ENCODE measurements around the gene PLEKHG4B. TPM values are rescaled to one million over a fixed set of nuclear protein-coding genes. Genes with fewer than 3 reads are reported as not detected.
"Not testable (repeated sequence)": the region's sequence is repeated elsewhere in the genome, so short reads cannot be mapped to it uniquely, and the experiment has no call there.

PLEKHG4B gene
- total RNA-seq, 1 experiment from 2014 or later: 0.28 TPM

- DNase-seq (ENCODE audit: low spot score): peak; percentile 42
- no peaks in the 10 kb centered on the region for H3K36me3 ChIP-seq (ENCODE audit: insufficient read depth, low read length, poor library complexity, severe bottlenecking)
- H3K9me3 ChIP-seq (ENCODE audit: low read depth, low read length, poor library complexity, severe bottlenecking): no peaks in the 10 kb centered on the region
- H3K4me1 ChIP-seq (ENCODE audit: insufficient read depth, low read length, poor library complexity, severe bottlenecking): no peaks in the 10 kb centered on the region
- intact Hi-C loops (cut with micrococcal nuclease; ENCODE audit: unreplicated experiment): no loop called here
- H3K4me3 ChIP-seq (ENCODE audit: low read depth, low read length, poor library complexity, severe bottlenecking): no peak overlapping the region
- CTCF ChIA-PET: no interaction called here
- no TSS peak for BruUV-seq (replicated peaks)
- no peak overlapping the region for H3K27ac ChIP-seq (ENCODE audit: low read depth, low read length, poor library complexity, severe bottlenecking)
- peaks cover 55% of the 10 kb centered on the region for H3K27me3 ChIP-seq (replicated peaks; ENCODE audit: insufficient read depth, low read depth, low read length, poor library complexity)
- TF ChIP-seq EZH2 (IDR thresholded peaks at IDR 0.05; ENCODE audit: borderline replicate concordance, low read depth, low read length, poor library complexity, severe bottlenecking) (no peak), CTCF (conservative IDR thresholded peaks at IDR 0.05; ENCODE audit: low read depth, low read length) (no peak)
- POLR2A ChIA-PET (ENCODE audit: low non-redundant PET): no interaction called here
Observed at GRCh38 chr5:56561-57290, 35.2 kb upstream of the PLEKHG4B start.

GRCh38 chr5:60250-60649 lies 31.7 kb upstream of the PLEKHG4B start:
- H3K27ac ChIP-seq (ENCODE audit: low read depth, low read length, poor library complexity, severe bottlenecking); intact Hi-C loops (cut with micrococcal nuclease; ENCODE audit: unreplicated experiment); CTCF ChIA-PET; POLR2A ChIA-PET (ENCODE audit: low non-redundant PET); BruUV-seq (replicated peaks); H3K4me3 ChIP-seq (ENCODE audit: low read depth, low read length, poor library complexity, severe bottlenecking); DNase-seq (ENCODE audit: low spot score); H3K9me3 ChIP-seq (ENCODE audit: low read depth, low read length, poor library complexity, severe bottlenecking); H3K36me3 ChIP-seq (ENCODE audit: insufficient read depth, low read length, poor library complexity, severe bottlenecking); H3K4me1 ChIP-seq (ENCODE audit: insufficient read depth, low read length, poor library complexity, severe bottlenecking): not testable (repeated sequence)
- peaks cover 22% of the 10 kb centered on the region for H3K27me3 ChIP-seq (replicated peaks; ENCODE audit: insufficient read depth, low read depth, low read length, poor library complexity)

GRCh38 chr5:70440-70839 lies 21.5 kb upstream of the PLEKHG4B start:
- no peak for DNase-seq (ENCODE audit: low spot score)
- Histone ChIP-seq H3K9me3 (ENCODE audit: low read depth, low read length, poor library complexity, severe bottlenecking) (no peaks in the 10 kb centered on the region), H3K27ac (ENCODE audit: low read depth, low read length, poor library complexity, severe bottlenecking) (no peak overlapping the region), H3K4me1 (ENCODE audit: insufficient read depth, low read length, poor library complexity, severe bottlenecking) (no peaks in the 10 kb centered on the region), H3K27me3 (replicated peaks; ENCODE audit: insufficient read depth, low read depth, low read length, poor library complexity) (peaks cover 40% of the 10 kb centered on the region), H3K4me3 (ENCODE audit: low read depth, low read length, poor library complexity, severe bottlenecking) (no peak overlapping the region), H3K36me3 (ENCODE audit: insufficient read depth, low read length, poor library complexity, severe bottlenecking) (no peaks in the 10 kb centered on the region)
- POLR2A ChIA-PET (ENCODE audit: low non-redundant PET): no interaction called here
- intact Hi-C loops (cut with micrococcal nuclease; ENCODE audit: unreplicated experiment): no loop called here
- no TSS peak for BruUV-seq (replicated peaks)
- CTCF ChIA-PET: no interaction called here
- TF ChIP-seq EZH2 (IDR thresholded peaks at IDR 0.05; ENCODE audit: borderline replicate concordance, low read depth, low read length, poor library complexity, severe bottlenecking) (no peak), CTCF (conservative IDR thresholded peaks at IDR 0.05; ENCODE audit: low read depth, low read length) (no peak)

GRCh38 chr5:72316-73180 lies 19.4 kb upstream of the PLEKHG4B start:
- H3K9me3 ChIP-seq (ENCODE audit: low read depth, low read length, poor library complexity, severe bottlenecking); H3K36me3 ChIP-seq (ENCODE audit: insufficient read depth, low read length, poor library complexity, severe bottlenecking); H3K4me1 ChIP-seq (ENCODE audit: insufficient read depth, low read length, poor library complexity, severe bottlenecking); DNase-seq (ENCODE audit: low spot score); POLR2A ChIA-PET (ENCODE audit: low non-redundant PET); H3K4me3 ChIP-seq (ENCODE audit: low read depth, low read length, poor library complexity, severe bottlenecking); BruUV-seq (replicated peaks); intact Hi-C loops (cut with micrococcal nuclease; ENCODE audit: unreplicated experiment); H3K27ac ChIP-seq (ENCODE audit: low read depth, low read length, poor library complexity, severe bottlenecking); CTCF ChIA-PET: not testable (repeated sequence)
- peaks cover 49% of the 10 kb centered on the region for H3K27me3 ChIP-seq (replicated peaks; ENCODE audit: insufficient read depth, low read depth, low read length, poor library complexity)

GRCh38 chr5:73181-73447 lies 18.9 kb upstream of the PLEKHG4B start:
- H3K9me3 ChIP-seq (ENCODE audit: low read depth, low read length, poor library complexity, severe bottlenecking); intact Hi-C loops (cut with micrococcal nuclease; ENCODE audit: unreplicated experiment); BruUV-seq (replicated peaks); H3K27ac ChIP-seq (ENCODE audit: low read depth, low read length, poor library complexity, severe bottlenecking); H3K4me3 ChIP-seq (ENCODE audit: low read depth, low read length, poor library complexity, severe bottlenecking); H3K36me3 ChIP-seq (ENCODE audit: insufficient read depth, low read length, poor library complexity, severe bottlenecking); POLR2A ChIA-PET (ENCODE audit: low non-redundant PET); H3K4me1 ChIP-seq (ENCODE audit: insufficient read depth, low read length, poor library complexity, severe bottlenecking); CTCF ChIA-PET; DNase-seq (ENCODE audit: low spot score): not testable (repeated sequence)
- peaks cover 54% of the 10 kb centered on the region for H3K27me3 ChIP-seq (replicated peaks; ENCODE audit: insufficient read depth, low read depth, low read length, poor library complexity)

Measured in A673 (cell line).